Measurements from ENCODE around the gene LRRC37A.
"Not testable (repeated sequence)": the region's sequence is repeated elsewhere in the genome, so short reads cannot be mapped to it uniquely, and the experiment has no call there.

The LRRC37A gene

DNA sequence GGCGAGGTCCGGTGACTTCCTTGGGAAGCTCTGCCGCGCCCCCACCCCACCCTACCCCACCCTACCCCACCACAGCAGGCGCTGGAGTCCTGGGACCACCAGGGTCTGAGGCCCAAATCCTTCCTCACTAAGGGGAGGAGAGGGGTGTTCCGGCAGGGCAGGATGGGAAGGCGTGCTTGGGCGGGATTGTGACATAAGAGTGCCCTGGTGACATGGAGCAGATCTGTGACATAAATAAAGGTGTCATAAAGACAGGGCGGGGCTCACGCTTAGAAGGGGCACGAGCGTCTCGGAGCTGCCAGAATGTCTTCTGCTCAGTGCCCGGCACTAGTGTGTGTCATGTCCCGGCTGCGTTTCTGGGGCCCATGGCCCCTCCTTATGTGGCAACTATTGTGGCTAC lies at the start of gene LRRC37A:
TSS of gene LRRC37A (plus strand) at position 301 of the 400 bp plus-strand sequence. CDS start at position 304, 3 bp downstream.
- not testable (repeated sequence) for DNase-seq (ENCODE audit: low read depth in 2 of 2)

DNA sequence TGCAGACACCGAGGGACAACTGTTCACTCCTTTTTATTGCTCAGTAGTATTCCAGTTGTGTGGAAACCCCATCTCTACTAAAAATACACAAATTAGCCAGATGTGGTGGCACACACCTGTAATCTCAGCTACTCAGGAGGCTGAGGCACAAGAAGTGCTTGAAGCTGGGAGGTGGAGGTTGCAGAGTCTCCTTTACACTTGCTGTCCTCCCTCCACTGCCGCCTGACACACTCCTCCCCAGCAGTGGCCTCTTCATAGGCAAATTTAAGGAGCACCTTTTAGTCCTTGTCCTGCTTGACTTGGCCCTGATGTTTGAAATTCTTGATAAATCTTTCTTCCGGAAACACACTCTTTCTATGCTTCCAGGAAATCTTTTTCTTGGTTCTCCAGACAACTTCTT lies 45.8 kb upstream of the LRRC37A start:
- DNase-seq (ENCODE audit: low read depth in 2 of 2): not testable (repeated sequence)

DNA sequence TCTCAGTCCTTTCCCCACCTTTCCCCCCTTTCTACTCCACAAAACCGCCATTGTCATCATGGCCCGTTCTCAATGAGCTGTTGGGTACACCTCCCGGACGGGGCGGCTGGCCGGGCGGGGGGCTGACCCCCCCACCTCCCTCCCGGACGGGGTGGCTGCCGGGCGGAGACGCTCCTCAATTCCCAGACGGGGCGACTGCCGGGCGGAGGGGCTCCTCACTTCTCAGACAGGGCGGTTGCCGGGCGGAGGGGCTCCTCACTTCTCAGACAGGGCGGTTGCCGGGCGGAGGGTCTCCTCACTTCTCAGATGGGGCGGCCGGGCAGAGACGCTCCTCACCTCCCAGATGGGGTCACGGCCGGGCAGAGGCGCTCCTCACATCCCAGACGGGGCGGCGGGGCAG lies 42.1 kb upstream of the LRRC37A start:
- DNase-seq (ENCODE audit: low read depth in 2 of 2): not testable (repeated sequence)

DNA sequence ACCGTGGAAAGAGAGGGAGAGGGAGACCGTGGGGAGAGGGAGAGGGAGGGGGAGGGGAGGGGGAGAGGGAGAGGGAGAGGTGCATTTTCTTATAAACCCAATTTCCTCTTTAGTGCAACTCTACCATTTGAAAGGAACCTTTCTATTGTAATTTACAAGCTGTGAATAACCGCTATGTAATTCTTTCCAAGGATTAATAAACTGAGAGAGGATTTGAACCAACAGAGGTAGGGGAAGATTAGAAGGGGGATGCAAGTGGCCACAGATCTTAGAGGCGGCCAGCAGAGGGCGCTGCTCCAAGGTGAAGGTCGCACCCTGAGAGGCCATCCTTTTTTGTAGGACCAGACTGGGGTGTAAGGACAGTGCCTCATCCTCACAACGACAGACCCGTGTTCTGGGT lies 41.2 kb upstream of the LRRC37A start:
- peak; percentile 54 to 74 for DNase-seq (ENCODE audit: low read depth in 2 of 2)

DNA sequence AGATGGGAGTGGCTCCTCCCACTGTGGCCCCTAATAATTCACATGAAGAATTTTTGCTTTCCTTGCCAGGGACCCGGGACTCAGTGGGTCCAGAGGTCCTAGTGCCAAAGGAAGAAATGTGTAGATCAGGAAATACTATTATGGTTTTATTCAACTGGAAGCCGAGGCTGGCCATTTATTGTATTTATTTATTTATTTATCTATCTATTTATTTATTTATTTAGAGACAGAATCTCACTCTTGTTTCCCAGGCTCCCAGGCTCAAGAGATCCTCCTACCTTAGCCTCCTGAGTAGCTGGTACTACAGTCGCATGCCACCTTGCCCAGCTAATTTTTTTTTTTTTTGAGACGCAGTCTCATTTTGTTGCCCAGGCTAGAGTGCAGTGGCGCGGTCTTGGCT lies 40.7 kb upstream of the LRRC37A start:
- DNase-seq (ENCODE audit: low read depth in 2 of 2): not testable (repeated sequence)

DNA sequence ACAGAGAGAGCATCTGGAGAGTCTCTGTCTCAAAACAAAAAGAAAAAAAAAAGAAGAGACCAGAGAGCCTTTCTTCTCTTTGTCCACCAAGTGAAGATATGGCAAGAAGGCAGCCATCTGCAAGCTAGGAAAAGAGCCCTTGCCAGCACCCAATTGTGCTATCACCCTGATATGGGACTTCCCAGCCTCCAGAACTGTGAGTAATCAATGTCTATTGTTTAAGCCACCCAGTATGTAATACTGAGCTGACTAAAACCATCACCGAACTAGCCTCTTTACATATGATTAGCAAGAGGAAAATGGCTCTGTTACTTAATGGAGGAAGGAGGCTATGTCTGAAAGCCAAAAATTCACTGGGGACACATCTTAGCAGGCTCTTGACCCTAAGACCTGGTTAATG lies 38.6 kb upstream of the LRRC37A start:
- not testable (repeated sequence) for DNase-seq (ENCODE audit: low read depth in 2 of 2)

DNA sequence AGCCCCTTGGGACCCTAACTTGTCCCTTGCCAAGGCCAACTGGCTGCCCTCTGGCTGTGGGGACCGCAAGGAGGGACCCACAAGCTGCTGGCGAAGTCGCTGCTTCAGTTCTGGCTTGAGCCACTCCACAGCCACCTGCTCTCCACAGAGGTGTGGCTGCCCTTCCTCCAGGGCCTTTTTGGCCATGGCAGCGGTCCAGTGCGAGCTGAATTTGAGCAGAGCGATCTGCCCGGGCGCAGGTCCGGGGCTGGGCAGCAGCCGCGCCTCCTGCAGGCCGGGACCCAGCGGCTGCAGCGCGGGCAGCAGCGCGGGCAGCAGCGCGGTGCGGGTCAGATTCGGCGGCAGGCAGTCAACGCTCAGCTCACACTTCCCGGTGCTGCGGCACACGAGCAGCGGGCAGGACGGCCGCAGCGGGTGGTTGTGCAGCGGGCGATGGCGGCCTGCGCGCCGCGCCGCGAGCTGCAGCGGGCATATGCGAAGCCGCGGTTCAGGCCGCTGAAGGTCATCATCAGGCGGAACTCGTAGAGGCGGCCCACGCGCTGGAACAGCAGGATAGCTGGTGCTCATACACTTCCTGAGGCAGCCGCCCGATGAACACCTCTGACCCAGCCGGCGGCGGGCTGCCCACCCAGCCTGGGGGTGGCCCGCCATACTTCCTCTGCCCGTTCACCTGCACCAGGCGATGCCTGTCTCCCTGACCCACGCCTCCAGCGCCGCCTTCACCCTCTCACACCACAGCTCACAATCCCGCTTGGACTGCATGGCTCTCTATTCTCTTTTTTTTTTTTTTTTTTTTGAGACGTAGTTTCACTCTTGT lies 34.9 kb upstream of the LRRC37A start:
- not testable (repeated sequence) for DNase-seq (ENCODE audit: low read depth in 2 of 2)

DNA sequence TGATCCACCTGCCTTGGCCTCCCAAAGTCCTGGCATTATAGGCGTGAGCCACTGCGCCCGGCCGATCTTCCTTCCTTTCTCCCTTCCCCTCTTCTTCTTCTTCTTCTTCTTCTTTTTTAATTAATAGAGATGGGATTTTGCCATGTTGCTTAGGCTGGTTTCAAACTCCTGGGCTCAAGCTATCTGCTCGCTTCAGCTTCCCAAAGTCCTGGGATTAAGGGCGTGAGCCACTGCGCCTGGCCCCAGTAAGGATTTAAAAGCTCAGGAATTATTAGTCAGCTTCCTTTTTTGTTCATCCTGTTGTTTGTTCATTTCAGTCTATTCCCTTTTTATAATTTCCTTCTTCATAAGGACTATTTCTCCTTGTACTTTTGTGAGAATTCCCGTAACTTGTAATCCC lies 32.7 kb upstream of the LRRC37A start:
- DNase-seq (ENCODE audit: low read depth in 2 of 2): no peak

DNA sequence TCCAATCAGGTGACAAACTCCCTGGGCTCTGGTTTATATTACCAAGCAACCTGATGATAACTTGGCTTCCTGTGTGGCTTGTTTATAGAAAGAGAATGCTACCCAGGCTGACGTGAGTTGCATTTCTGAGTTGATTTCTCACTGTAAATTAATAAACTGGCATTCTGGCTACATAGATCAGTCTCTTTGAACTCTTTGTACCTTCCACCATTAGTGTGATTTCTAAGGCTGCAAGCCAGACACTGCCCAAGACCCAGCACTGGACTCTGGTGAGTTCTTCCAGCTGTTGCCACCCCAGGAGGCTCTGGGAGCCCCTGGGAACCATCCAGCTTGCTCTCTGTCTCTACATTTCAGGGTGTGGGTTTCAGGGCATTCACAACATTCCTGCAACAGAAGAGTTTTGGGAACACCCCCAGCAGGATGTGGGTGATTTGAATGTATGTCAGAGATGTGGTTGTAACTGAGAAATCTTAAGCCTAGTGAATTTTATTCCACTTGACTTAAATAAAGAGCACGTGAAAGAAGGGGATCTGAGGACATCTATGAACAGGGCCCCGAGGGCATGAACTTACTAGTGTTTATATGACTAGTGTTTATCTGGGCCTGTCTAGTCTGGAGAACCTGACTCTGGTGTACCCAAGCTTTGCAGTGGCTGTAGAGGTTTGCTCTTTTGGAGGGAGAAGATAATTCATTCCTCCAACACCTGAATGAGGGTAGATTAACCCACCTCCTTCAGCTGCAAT lies 30.3 kb upstream of the LRRC37A start:
- no peak for DNase-seq (ENCODE audit: low read depth in 2 of 2)

DNA sequence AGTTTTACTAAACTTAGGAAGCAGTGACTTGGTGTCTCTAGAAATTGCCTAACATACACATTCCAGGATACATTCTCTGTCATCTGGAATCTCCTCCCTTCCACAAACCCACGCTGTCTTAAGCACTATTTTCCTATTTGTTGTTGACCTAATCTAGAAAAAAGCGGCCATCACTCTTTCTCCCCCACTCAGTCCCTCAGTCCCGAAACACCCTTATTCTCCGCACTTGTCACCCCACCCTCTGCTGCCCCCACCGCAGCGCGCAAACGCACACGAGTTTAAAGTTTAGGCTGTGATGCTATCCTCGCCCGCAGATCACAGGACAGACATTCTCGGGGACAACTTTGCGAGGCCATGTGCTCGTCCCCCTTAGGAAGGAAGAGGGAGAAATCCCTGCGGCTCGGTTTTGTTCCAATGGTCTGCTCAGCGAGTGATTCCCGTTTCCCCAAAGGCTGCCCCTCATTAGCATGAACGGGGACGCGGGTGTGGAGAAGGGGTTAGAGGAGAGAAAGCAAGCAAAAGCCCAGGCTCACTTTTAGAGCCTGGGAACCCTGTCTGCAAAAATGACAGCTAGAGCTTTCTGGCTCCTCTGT lies 28.8 kb upstream of the LRRC37A start:
- DNase-seq (ENCODE audit: low read depth in 2 of 2): not testable (repeated sequence)

DNA sequence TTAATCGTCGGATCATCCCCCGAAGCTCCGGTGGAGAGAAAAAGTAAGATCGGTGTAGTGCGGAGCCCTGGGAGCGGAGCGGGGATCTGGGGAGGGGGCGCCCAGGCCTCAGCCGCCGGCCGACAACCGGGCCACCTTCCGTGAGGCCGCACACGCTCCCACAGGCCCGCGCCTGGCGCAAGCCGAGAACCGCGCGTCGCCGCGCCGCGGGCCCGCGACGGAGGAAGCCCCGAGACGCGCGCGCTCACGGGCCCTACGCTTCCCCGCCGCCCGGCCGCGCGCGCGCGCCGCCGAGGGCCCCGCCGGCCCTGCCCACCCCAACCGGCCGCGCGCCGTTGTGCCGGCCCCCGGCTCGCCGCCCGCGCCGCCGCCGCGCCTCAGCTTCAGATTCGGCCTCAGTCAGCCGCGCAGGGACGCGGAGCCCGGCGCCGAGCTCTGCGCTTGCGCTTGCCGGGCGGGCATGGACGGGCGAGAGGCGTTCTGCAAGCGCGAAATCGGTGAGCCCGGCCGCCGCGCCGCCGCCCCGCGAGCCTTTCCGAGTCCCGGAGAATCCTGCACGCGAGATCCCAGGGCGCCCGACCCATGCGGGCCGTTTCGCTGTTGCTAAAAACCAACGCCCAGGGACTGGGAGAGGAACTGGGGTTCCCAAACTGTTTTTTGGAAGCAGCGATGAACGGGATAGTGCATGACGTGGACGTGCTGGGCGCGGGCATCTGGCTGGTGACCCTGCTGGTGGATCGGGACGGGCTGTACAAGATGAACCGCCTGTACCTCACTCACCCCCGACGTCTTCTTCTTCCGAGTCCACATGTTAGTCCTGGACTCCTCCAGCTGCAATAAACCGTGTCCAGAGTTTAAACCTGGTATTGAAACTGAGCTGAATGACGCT lies 28.0 kb upstream of the LRRC37A start:
- DNase-seq (ENCODE audit: low read depth in 2 of 2): peak; percentile 68 to 72

DNA sequence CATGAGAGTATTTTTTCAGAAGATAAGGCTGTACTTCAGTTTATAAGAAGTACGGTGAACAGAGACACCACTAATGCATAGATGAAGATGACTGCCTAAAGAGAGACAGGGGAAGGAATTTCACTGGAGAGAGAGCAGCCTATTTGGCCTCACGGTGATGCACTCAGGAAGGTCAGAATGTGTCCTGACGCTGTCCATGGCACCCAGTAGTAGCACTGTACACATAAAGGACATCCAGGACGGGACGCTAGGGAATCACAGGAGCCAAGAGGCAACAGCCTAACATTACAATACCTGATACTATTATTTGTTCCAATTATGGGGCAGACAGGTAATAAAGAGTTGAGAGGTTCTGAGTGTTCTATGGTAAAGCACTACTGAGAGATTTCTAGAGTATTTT lies 24.9 kb upstream of the LRRC37A start:
- DNase-seq (ENCODE audit: low read depth in 2 of 2): no peak

DNA sequence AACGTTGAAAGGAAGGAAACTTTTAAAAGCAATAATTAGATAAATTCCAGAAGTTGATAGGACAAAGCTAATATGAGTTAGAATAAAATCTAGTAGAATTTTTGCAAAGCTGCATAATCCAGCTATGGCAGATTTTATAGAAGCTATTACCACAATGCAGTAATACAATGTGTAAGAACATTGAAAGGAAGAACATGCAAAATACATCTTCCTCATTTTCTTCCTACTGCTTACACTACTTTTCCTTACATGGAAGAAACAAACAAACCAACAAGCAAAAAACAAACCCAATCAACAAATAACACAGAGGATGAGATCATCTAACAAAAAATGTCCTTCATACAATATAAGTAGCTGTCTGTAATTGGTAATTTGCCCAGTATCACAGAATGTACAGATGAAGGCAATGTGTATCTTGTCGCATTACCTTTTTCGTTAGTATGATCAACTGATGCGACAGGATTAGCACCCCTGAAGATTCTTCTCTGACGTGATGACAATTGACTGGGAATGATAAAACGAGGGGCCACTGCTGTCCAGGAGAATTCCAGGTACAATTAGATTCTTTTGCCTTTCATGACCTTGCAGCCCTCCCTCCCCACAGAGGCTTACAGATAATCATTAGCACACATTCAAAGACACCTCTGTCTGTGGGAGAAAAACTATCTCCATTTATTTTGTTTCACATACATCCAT lies 21.2 kb upstream of the LRRC37A start:
- DNase-seq (ENCODE audit: low read depth in 2 of 2): no peak

DNA sequence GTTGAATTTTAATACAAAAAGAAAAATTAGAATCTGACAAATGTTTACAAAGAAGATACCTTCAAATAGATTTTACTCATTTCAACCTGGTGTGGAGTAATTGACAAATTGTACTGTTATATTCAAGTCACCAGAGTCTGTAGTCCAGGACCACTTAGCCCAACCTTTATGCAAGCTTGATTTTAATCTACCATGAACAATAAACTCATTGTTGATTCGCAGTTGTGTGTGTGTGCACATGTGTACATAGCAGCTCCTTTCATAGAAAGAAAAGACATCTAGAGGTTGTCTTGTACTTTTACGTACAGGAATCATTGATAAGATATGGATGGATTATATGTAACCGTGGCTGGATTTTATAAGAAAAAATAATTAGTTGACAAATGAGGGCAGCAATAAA lies 20.7 kb upstream of the LRRC37A start:
- DNase-seq (ENCODE audit: low read depth in 2 of 2): no peak

DNA sequence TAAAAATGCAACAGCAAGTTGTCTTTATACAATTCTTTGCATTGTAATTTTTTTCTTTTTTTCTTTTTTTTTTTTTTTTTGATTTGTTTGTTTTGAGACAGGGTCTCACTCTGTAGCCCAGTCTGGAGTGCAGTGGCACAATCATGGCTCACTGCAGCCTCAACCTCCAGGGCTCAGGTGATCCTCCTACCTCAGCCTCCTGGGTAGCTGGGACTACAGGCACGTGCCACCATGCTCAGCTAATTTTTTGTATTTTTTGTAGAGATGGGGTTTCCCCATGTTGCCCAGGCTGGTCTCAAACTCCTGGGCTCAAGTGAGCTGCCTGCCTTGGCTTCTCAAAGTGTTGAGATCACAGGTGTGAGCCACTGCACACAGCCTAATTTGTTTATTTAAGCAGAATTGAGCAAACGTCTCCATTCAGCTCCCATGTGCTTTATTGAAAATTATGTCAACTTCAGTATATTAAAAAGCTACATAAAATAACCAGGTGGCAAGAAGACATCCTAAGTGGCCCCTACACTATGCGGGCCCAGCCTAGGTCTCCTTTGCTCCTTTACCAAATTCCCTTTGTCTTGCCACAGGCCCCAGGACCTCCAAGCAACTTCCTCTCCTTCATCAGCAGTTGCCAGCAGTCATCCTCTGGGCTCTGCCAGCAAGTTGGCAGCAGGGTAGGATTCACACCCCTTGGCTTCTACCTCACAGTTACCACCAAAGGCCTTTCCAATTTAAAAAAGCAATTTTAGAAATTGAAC lies 18.0 kb upstream of the LRRC37A start:
- DNase-seq (ENCODE audit: low read depth in 2 of 2): not testable (repeated sequence)

DNA sequence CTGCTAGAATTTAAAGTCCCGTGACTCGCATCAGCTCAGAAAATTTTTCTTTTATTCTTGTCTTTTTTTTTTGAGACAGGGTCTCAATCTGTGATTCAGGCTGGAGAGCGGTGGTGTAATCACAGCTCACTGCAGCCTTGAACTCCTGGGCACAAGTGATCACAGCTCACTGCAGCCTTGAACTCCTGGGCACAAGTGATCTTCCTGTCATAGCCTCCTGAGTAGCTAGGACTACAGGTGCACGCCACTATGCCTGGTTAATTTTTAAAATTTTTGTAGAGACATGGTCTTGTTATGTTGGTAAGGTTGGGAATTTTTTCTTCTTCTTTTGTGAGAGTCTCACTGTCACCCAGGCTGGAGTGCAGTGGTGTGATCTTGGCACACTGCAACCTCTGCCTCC lies 13.6 kb upstream of the LRRC37A start:
- not testable (repeated sequence) for DNase-seq (ENCODE audit: low read depth in 2 of 2)

DNA sequence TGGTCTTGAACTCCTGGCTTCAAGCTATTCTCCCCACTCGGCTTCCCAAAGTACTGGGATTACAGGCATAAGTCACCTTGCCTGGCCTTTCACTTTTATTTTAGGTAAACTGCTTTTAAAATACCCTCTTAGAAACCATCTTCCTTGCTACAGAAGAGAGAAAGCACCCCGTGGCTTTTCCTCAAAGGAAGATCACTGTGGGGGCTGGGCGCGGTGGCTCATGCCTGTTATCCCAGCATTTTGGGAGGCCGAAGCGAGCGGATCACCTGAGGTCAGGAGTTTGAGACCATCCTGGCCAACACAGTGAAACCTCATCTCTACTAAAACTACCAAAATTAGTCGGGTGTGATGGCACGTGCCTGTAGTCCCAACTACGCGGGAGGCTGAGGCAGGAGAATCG lies 12.3 kb upstream of the LRRC37A start:
- not testable (repeated sequence) for DNase-seq (ENCODE audit: low read depth in 2 of 2)

DNA sequence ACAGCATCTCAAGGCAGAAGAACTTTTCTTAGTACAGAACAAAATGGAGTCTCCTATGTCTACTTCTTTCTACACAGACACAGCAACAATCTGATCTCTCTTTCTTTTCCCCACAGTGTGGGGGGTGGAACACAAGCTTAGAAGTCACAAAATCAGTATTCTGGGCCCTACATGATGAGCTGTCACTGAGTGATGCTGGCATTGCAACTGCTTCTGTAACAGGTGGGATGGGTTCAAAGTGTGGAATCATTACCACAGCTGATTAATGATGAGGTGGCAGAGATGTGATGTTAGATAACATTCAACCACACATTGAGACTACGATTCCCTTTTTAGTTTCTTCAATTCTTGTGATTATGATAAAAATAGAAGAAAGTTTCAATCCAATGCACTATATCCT lies 10.5 kb upstream of the LRRC37A start:
- not testable (repeated sequence) for DNase-seq (ENCODE audit: low read depth in 2 of 2)

DNA sequence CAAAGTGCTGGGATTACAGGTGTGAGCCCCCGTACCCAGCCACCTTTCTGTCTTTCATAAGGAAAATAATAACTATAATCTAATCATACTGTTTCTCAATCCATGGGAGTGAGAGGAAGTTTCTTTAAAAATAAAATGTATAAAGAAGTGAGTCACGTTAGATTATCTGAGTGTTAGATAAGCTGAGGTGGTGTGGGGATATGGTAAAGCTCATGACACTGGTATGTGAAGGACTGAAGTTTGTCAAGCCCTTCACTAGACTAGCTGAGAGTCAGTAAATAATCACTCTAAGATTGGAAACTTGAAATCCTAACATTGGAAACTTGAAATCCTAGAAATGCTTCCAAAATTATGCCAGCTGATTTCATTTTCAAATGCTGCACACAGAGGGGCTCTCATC lies 9.4 kb upstream of the LRRC37A start:
- DNase-seq (ENCODE audit: low read depth in 2 of 2): not testable (repeated sequence)

DNA sequence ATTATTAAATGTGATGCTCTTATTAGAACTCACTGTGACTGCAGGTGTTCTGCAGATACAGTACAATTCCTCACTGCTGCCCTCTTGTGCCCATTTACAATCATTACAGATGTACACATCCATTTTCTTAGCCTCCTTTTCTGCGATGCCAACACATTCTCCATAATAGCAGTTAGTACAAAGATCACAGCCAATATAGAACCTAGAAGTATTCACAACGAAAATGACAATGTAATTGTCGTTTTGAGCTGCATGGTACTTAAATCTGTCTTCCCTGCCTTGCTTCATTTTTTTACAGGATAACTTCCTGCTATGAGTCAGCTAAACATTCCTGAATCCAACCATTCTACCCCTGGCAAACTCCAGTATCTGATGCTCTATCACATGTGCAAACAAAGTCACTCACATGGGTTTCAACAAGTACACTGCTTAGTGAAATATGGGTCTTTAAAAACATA lies 8.1 kb upstream of the LRRC37A start:
- peak in 1 of 2 donors; percentile 47 for DNase-seq (ENCODE audit: low read depth in 2 of 2)
